ENCODE results near the gene ZCWPW1. TPM values are rescaled to one million over a fixed set of nuclear protein-coding genes. Genes with fewer than 3 reads are reported as not detected.
"Not testable (repeated sequence)": the region's sequence is repeated elsewhere in the genome, so short reads cannot be mapped to it uniquely, and the experiment has no call there.

ZCWPW1 gene
- total RNA-seq, 1 donor from 2014 or later, result 1.9 TPM

- intact Hi-C loops (cut with micrococcal nuclease), result no loop called here
Measured at GRCh38 chr7:100358857-100359212, 69.7 kb downstream of the ZCWPW1 start.

- intact Hi-C loops (cut with micrococcal nuclease), result no loop called here
Measured at GRCh38 chr7:100358027-100358856, 70.3 kb downstream of the ZCWPW1 start, which contains the start of gene PILRB. Gene PILRB, plus strand, starts transcription at chr7:100358117. Its CDS starts 186 bp downstream, at chr7:100358303.

GRCh38 chr7:100357131-100357561 lies 71.4 kb downstream of the ZCWPW1 start:
- intact Hi-C loops (cut with micrococcal nuclease), result loop anchor here (1.0 kb wide), 1 partner anchor 17 kb away; no protein-coding TSS in a partner anchor

- intact Hi-C loops (cut with micrococcal nuclease), result loop anchor here (1.0 kb wide), 1 partner anchor 18 kb away; no protein-coding TSS in a partner anchor
Measured at GRCh38 chr7:100356416-100357068, 72.0 kb downstream of the ZCWPW1 start.

GRCh38 chr7:100353685-100354330 lies 74.7 kb downstream of the ZCWPW1 start:
- intact Hi-C loops (cut with micrococcal nuclease), result no loop called here

GRCh38 chr7:100352984-100353684 lies 75.4 kb downstream of the ZCWPW1 start:
- intact Hi-C loops (cut with micrococcal nuclease), result no loop called here

GRCh38 chr7:100352230-100352781 lies 76.2 kb downstream of the ZCWPW1 start:
- intact Hi-C loops (cut with micrococcal nuclease), result not testable (repeated sequence)

- intact Hi-C loops (cut with micrococcal nuclease), result no loop called here
Measured at GRCh38 chr7:100351657-100352058, 76.8 kb downstream of the ZCWPW1 start.

Other genes starting within 250 kb of the ZCWPW1 start
- gene PVRIG, start 208.8 kb downstream of the ZCWPW1 start, total RNA-seq, result 46.2 and 49.9 TPM in 2 replicates
- not detected in 2 replicates for gene SPDYE3, start 121.0 kb downstream of the ZCWPW1 start, total RNA-seq
- 73.4 and 78.1 TPM in 2 replicates for gene PILRB, start 70.6 kb downstream of the ZCWPW1 start, total RNA-seq
- 11.5 and 12.2 TPM in 2 replicates for gene PILRA, start 55.2 kb downstream of the ZCWPW1 start, total RNA-seq
- 42.6 and 44.4 TPM in 2 replicates for gene MEPCE, start 1.1 kb upstream of the ZCWPW1 start, total RNA-seq
- gene PPP1R35, start 7.8 kb upstream of the ZCWPW1 start, total RNA-seq, result 68.9 and 81.8 TPM in 2 replicates
- gene SPACDR, start 35.6 kb upstream of the ZCWPW1 start, total RNA-seq, result 3.2 and 3.3 TPM in 2 replicates
- 90.2 and 95.7 TPM in 2 replicates for gene TSC22D4, start 50.5 kb upstream of the ZCWPW1 start, total RNA-seq
- gene NYAP1, start 55.2 kb upstream of the ZCWPW1 start, total RNA-seq, result 0.11 TPM in 1 of 2 replicates, not detected in the other
- gene AGFG2, start 110.5 kb upstream of the ZCWPW1 start, total RNA-seq, result 39.2 and 41.3 TPM in 2 replicates
- 21.4 and 22.5 TPM in 2 replicates for gene SAP25, start 145.2 kb upstream of the ZCWPW1 start, total RNA-seq
- gene LRCH4, start 157.4 kb upstream of the ZCWPW1 start, total RNA-seq, result 167 and 168 TPM in 2 replicates
- gene FBXO24, start 157.6 kb upstream of the ZCWPW1 start, total RNA-seq, result 1.0 and 1.2 TPM in 2 replicates
- gene PCOLCE, start 173.7 kb upstream of the ZCWPW1 start, total RNA-seq, result 13.3 and 14.4 TPM in 2 replicates
- gene MOSPD3, start 183.8 kb upstream of the ZCWPW1 start, total RNA-seq, result 55.2 and 58.4 TPM in 2 replicates
- gene TFR2, start 212.8 kb upstream of the ZCWPW1 start, total RNA-seq, result 11.7 and 13.5 TPM in 2 replicates
- gene ACTL6B, start 227.7 kb upstream of the ZCWPW1 start, total RNA-seq, result not detected in 2 replicates
- 239 and 243 TPM in 2 replicates for gene GNB2, start 245.0 kb upstream of the ZCWPW1 start, total RNA-seq

All from T-helper 2 cell treated with Interferon-gamma antibody and Interleukin-4, amounts not matched to agents 100 ng/mL and 5 ng/mL, for 36 hours (primary cell).